ENCODE measurements around the gene ATG4C. TPM values are rescaled to one million over a fixed set of nuclear protein-coding genes. Genes with fewer than 3 reads are reported as not detected.

The ATG4C gene
- total and polyA plus RNA-seq, 10 of the 15 experiments (the other 5 are each of a cell fraction or from before 2014, with no cell fraction given): 8.1 to 30.9 (median 18.9) TPM

DNA sequence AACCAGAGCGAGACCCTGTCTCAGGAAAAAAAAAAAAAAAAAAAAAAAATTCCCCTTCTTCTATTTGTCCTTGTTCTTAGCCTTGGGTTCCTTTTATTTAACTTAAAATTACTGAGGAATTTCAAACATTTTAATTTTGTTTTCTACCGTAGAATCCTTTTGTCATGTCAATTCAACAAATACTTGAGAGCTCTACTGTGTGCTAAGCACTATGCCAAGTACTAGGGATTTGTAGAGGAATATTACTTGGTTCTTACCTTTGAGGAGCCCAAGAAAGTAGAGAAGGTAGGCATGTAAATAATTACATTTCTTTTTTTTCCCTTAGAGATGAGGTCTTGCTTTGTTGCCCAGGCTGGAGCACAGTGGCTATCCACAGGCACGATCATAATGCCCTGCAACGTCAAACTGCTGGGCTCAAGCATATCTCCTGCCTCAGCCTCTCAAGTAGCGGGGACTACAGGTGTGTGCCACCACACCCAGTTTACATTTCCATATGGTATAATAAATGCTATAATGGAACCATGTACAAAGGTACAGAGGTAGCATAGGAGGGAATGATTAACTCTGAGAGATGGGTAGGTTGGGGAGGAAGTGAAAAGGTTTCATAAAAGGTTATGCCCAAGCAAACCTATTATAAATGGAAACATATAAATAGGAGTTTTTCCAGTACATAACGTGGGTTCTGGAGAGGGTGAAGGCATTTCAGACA, 104.0 kb downstream of the ATG4C start (continued):
- TF ChIP-seq KDM1A (IDR thresholded peaks at IDR 0.05; ENCODE audit: borderline replicate concordance) (no peak), ETV6 (conservative IDR thresholded peaks at IDR 0.05 in 1 of 2, IDR thresholded peaks at IDR 0.05 in 1 of 2; ENCODE audit: borderline replicate concordance in 1 of 2, low read depth in 1 of 2) (no peak), RAD21 (IDR thresholded peaks at IDR 0.05; ENCODE audit: insufficient read depth, low read depth, low read length) (no peak), CHD1 (IDR thresholded peaks at IDR 0.05; ENCODE audit: low read depth, low read length) (no peak), PML (IDR thresholded peaks at IDR 0.05; ENCODE audit: low read length) (no peak), TCF12 (IDR thresholded peaks at IDR 0.05; ENCODE audit: low read depth, low read length) (no peak), SIX5 (IDR thresholded peaks at IDR 0.05; ENCODE audit: low read depth, low read length, severe bottlenecking) (no peak), MEF2A (IDR thresholded peaks at IDR 0.05; ENCODE audit: insufficient read depth, low read depth, low read length) (no peak), ZNF24 (IDR thresholded peaks at IDR 0.05) (no peak), SMARCA5 (IDR thresholded peaks at IDR 0.05) (no peak)

- ChIA-PET RAD21 (ENCODE audit: unreplicated experiment) (no interaction called here), CTCF (interaction anchor here (0.9 kb wide), 1 partner anchor 18 kb away, joined by 3 read pairs; no protein-coding TSS in a partner anchor), POLR2A (no interaction called here), SMC1A (ENCODE audit: uncharacterized antibody, unreplicated experiment) (no interaction called here)
- no peak for DNase-seq (ENCODE audit: low read depth, low spot score)
- no peaks in the 10 kb centered on the region for H3K27me3 ChIP-seq (replicated peaks in 1 of 2; ENCODE audit: control insufficient read depth in 2 of 2, insufficient read depth in 2 of 2, low read length in 1 of 2)
- no peaks in the 10 kb centered on the region for H3K36me3 ChIP-seq (ENCODE audit: control insufficient read depth in 2 of 2, insufficient read depth in 2 of 2, low read length in 1 of 2)
- TF ChIP-seq LARP7 (IDR thresholded peaks at IDR 0.05) (no peak), CREM (IDR thresholded peaks at IDR 0.05; ENCODE audit: low read depth) (no peak), ZNF592 (IDR thresholded peaks at IDR 0.05) (no peak), POU2F2 (IDR thresholded peaks at IDR 0.05; ENCODE audit: borderline replicate concordance, low read depth, low read length) (no peak)
- no peaks in the 10 kb centered on the region for H3K4me1 ChIP-seq (ENCODE audit: control insufficient read depth, insufficient read depth, low read length)
- intact Hi-C loops (cut with micrococcal nuclease; ENCODE audit: unreplicated experiment): no loop called here
- H3K9ac ChIP-seq (ENCODE audit: control insufficient read depth, insufficient read depth, low read length): no peak overlapping the region
- in situ Hi-C loops (cut with MboI): no loop called here
- H3K27ac ChIP-seq (ENCODE audit: control insufficient read depth, insufficient read depth): no peak overlapping the region
- H3K4me3 ChIP-seq: no peak overlapping the region
- no peaks in the 10 kb centered on the region for H3K79me2 ChIP-seq (ENCODE audit: control insufficient read depth, insufficient read depth, low read length)
- WGBS (ENCODE audit: insufficient coverage, insufficient replicate concordance, low lambda C conversion rate, missing lambda C conversion rate): 54% methylated on average over 6 of the region's 6 CpGs
- no peak overlapping the region for H2AFZ ChIP-seq (ENCODE audit: control insufficient read depth, low read depth, low read length)
- FAIRE-seq: no peak
- BruUV-seq (replicated peaks): no TSS peak
- no peaks in the 10 kb centered on the region for H4K20me1 ChIP-seq (ENCODE audit: control insufficient read depth, insufficient read depth)
- no peaks in the 10 kb centered on the region for H3K9me3 ChIP-seq (replicated peaks; ENCODE audit: control insufficient read depth, insufficient read depth, low read length)
- ATAC-seq: no peak
- no peak overlapping the region for H3K4me2 ChIP-seq (ENCODE audit: control insufficient read depth, insufficient read depth)
Observed at GRCh38 chr1:62891956-62892562, 108.1 kb downstream of the ATG4C start.
